ENCODE measurements around the gene MYT1. TPM values are rescaled to one million over a fixed set of nuclear protein-coding genes. Genes with fewer than 3 reads are reported as not detected.

The MYT1 gene
- total and polyA plus RNA-seq, 9 of the 15 experiments (the other 6 are each of a cell fraction or from before 2014, with no cell fraction given): 0.02 to 0.12 (median 0.06) TPM; not detected in 4

DNA sequence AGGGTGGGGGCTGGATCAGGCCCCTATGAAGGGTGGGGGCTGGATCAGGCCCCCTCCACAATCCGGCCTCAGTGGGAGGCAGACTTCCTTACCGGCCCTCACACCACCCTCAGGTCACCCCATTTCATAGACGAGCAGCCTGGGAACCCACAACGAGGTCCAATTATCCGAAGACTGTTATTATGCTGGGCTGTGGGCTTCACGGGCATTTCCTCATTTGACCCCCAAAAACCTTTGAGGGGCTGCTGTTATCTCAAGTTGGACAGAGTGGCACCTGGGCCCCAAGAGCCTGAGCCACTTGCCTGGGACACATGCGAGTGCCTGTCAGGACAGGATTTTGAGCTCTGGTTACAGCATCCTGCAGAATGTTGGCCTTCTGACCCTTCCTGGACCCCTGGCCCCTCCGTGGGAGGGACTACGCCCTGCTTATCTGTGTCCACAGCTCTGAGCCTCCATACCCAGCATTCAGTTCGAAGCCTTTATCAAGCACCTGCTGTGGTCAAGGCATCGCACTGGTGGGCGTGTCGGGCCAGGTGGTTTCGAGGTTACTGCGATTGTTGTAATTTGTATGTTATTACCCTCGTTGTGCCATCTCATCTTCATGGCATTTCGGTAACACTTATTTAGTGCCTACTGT is 56.8 kb downstream of the MYT1 start (continued):
- TF ChIP-seq MCM5 (IDR thresholded peaks at IDR 0.05; ENCODE audit: low read depth) (no peak), LEF1 (IDR thresholded peaks at IDR 0.05) (peak; percentile 94), ZNF695 (CRISPR knock-in tag; IDR thresholded peaks at IDR 0.05) (no peak), DDX20 (tag; IDR thresholded peaks at IDR 0.05; ENCODE audit: low read depth) (no peak), THAP7 (CRISPR knock-in tag; IDR thresholded peaks at IDR 0.05) (no peak), CREM (IDR thresholded peaks at IDR 0.05; ENCODE audit: low read depth) (peak; percentile 75), ZNF717 (CRISPR knock-in tag; IDR thresholded peaks at IDR 0.05) (no peak), RNF2 (IDR thresholded peaks at IDR 0.05) (peak; percentile 96), ZNF134 (CRISPR knock-in tag; conservative IDR thresholded peaks at IDR 0.05) (peak; percentile 48; the same call in 1 of the 2 replicates), ZNF217 (CRISPR knock-in tag; IDR thresholded peaks at IDR 0.05) (no peak), CBX3 (IDR thresholded peaks at IDR 0.05; ENCODE audit: borderline replicate concordance in 1 of 2, low read length in 2 of 2) (peak in 1 of 2 experiments; percentile 91; a peak in 2 of 3 replicates), POLR2AphosphoS2 (IDR thresholded peaks at IDR 0.05; ENCODE audit: low read length) (no peak), ZNF197 (CRISPR knock-in tag; IDR thresholded peaks at IDR 0.05; ENCODE audit: low read depth) (peak; percentile 77), ZKSCAN3 (CRISPR knock-in tag; IDR thresholded peaks at IDR 0.05) (no peak), ZNF253 (CRISPR knock-in tag; conservative IDR thresholded peaks at IDR 0.05) (no peak), ZNF23 (CRISPR knock-in tag; IDR thresholded peaks at IDR 0.05) (no peak), TEAD2 (tag; IDR thresholded peaks at IDR 0.05) (no peak), NR0B1 (IDR thresholded peaks at IDR 0.05; ENCODE audit: partially characterized antibody) (no peak), POLR3A (IDR thresholded peaks at IDR 0.05; ENCODE audit: borderline replicate concordance, extremely low read depth, insufficient read depth, insufficient read length) (no peak), ZNF551 (CRISPR knock-in tag; IDR thresholded peaks at IDR 0.05) (no peak), GABPB1 (CRISPR knock-in tag; IDR thresholded peaks at IDR 0.05) (peak; percentile 65; the same call in 1 of the 2 replicates), ZNF143 (CRISPR knock-in tag; IDR thresholded peaks at IDR 0.05) (peak; percentile 83), HMBOX1 (IDR thresholded peaks at IDR 0.05) (no peak; the same call in 1 of the 2 replicates), ZBTB34 (CRISPR knock-in tag; IDR thresholded peaks at IDR 0.05) (no peak), POLR3G (IDR thresholded peaks at IDR 0.05; ENCODE audit: extremely low read depth, insufficient read length, insufficient replicate concordance) (no peak)
- TF ChIP-seq, protein P1, sequence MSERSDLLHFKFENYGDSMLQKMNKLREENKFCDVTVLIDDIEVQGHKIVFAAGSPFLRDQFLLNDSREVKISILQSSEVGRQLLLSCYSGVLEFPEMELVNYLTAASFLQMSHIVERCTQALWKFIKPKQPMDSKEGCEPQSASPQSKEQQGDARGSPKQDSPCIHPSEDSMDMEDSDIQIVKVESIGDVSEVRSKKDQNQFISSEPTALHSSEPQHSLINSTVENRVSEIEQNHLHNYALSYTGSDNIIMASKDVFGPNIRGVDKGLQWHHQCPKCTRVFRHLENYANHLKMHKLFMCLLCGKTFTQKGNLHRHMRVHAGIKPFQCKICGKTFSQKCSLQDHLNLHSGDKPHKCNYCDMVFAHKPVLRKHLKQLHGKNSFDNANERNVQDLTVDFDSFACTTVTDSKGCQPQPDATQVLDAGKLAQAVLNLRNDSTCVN (CRISPR knock-in tag; IDR thresholded peaks at IDR 0.05): no peak
